GM23338 (cell line): ENCODE data around the gene STON1. TPM values are rescaled to one million over a fixed set of nuclear protein-coding genes. Genes with fewer than 3 reads are reported as not detected.

ENCODE experiments used
- ATAC-seq: fragments of 200-7000 bp; cut with Tn5 transposase; 3 replicates; pipeline ENCODE4 v1.9.1; 2020
- DNase-seq: peaks from one replicate; pipeline ENCODE4 v3.0.0-alpha.2; 2015; ENCODE audit warnings: low spot score
- H2AFZ ChIP-seq: fragments of 200-600 bp; sonication (generic); 2 replicates; pipeline ENCODE4 v1.8.0; 2016; ENCODE audit warnings: antibody characterized with exemption, mild to moderate bottlenecking, moderate library complexity
- H3F3A ChIP-seq: fragments of 200-600 bp; sonication (generic); replicated peaks from 2 replicates; pipeline ENCODE4 v1.8.0; 2017; ENCODE audit warnings: antibody characterized with exemption, mixed run types, low read depth
- H3K27ac ChIP-seq: fragments of 200-600 bp; sonication (generic); 2 replicates; pipeline ENCODE4 v1.6.1; 2016; ENCODE audit warnings: low read depth
- H3K27me3 ChIP-seq: fragments of 200-600 bp; sonication (generic); 2 replicates; pipeline ENCODE4 v1.8.0; 2016; ENCODE audit warnings: mild to moderate bottlenecking, mixed run types, moderate library complexity; ENCODE audit not compliant: insufficient read depth
- H3K36me3 ChIP-seq: fragments of 200-600 bp; sonication (generic); 2 replicates; pipeline ENCODE4 v1.8.0; 2016; ENCODE audit warnings: mild to moderate bottlenecking; ENCODE audit not compliant: insufficient read depth
- H3K4me1 ChIP-seq: fragments of 200-600 bp; sonication (generic); 2 replicates; pipeline ENCODE4 v1.8.0; 2016; ENCODE audit warnings: mild to moderate bottlenecking, moderate library complexity; ENCODE audit not compliant: insufficient read depth
- H3K4me2 ChIP-seq: fragments of 200-600 bp; sonication (generic); 2 replicates; pipeline ENCODE4 v1.7.1; 2017; ENCODE audit warnings: mixed run types
- H3K4me3 ChIP-seq: fragments of 200-600 bp; sonication (generic); 2 replicates; pipeline ENCODE4 v1.6.1; 2016; ENCODE audit warnings: mixed run types
- H3K79me2 ChIP-seq: fragments of 200-600 bp; sonication (generic); replicated peaks from 2 replicates; pipeline ENCODE4 v1.8.0; 2017; ENCODE audit warnings: mild to moderate bottlenecking; ENCODE audit not compliant: insufficient read depth
- H3K9me2 ChIP-seq: fragments of 200-600 bp; sonication (generic); 2 replicates; pipeline ENCODE4 v1.8.0; 2017; ENCODE audit not compliant: insufficient read depth
- H4K20me1 ChIP-seq: fragments of 200-600 bp; sonication (generic); replicated peaks from 2 replicates; pipeline ENCODE4 v1.8.0; 2017; ENCODE audit warnings: mild to moderate bottlenecking; ENCODE audit not compliant: insufficient read depth
- H3K27ac Mint-ChIP-seq: 2 replicates; pipeline ENCODE4 v1.8.0; 2020; ENCODE audit warnings: inconsistent platforms, mild to moderate bottlenecking, moderate library complexity, mixed read lengths
- H3K27me3 Mint-ChIP-seq: 3 replicates; pipeline ENCODE4 v1.8.0; 2022; ENCODE audit warnings: low read depth, mild to moderate bottlenecking, moderate library complexity, mixed read lengths, inconsistent platforms; ENCODE audit not compliant: insufficient read depth, poor library complexity
- H3K36me3 Mint-ChIP-seq: 3 replicates; pipeline ENCODE4 v1.8.0; 2021; ENCODE audit warnings: low read depth, mild to moderate bottlenecking, inconsistent platforms, moderate library complexity, mixed read lengths
- H3K4me1 Mint-ChIP-seq: 3 replicates; pipeline ENCODE4 v1.8.0; 2020; ENCODE audit warnings: mild to moderate bottlenecking, inconsistent platforms, mixed read lengths
- H3K4me3 Mint-ChIP-seq: 3 replicates; pipeline ENCODE4 v1.8.0; 2021; ENCODE audit warnings: moderate library complexity, mild to moderate bottlenecking, inconsistent platforms, mixed read lengths
- H3K9me3 Mint-ChIP-seq: 3 replicates; pipeline ENCODE4 v1.8.0; 2020; ENCODE audit warnings: moderate library complexity, mild to moderate bottlenecking, inconsistent platforms, mixed read lengths
- CREB1 ChIP-seq: fragments of 250-450 bp; sonication (Bioruptor Pico); IDR thresholded peaks from 2 replicates; pipeline ENCODE4 v1.5.0; 2020; ENCODE audit warnings: low read depth, mild to moderate bottlenecking, moderate library complexity
- EZH2phosphoT487 ChIP-seq: fragments of 200-600 bp; sonication (generic); IDR thresholded peaks from one replicate; pipeline ENCODE4 v1.8.1; 2018; ENCODE audit warnings: antibody characterized with exemption; ENCODE audit not compliant: unreplicated experiment
- JUNB ChIP-seq: IDR thresholded peaks from one replicate; pipeline ENCODE4 v1.6.1; 2016; ENCODE audit warnings: antibody characterized with exemption; ENCODE audit not compliant: unreplicated experiment
- POLR2AphosphoS5 ChIP-seq: IDR thresholded peaks from 2 replicates; pipeline ENCODE4 v1.6.1; 2016; ENCODE audit warnings: antibody characterized with exemption, low read depth
- STAT1 ChIP-seq: IDR thresholded peaks from one replicate; pipeline ENCODE4 v1.6.1; 2016; ENCODE audit warnings: antibody characterized with exemption; ENCODE audit not compliant: unreplicated experiment
- ZNF114 ChIP-seq: fragments of 250-450 bp; sonication (Bioruptor Pico); IDR thresholded peaks from 2 replicates; pipeline ENCODE4 v1.5.0; 2020; ENCODE audit warnings: mild to moderate bottlenecking, moderate library complexity
- ZNF331 ChIP-seq: fragments of 250-450 bp; sonication (Bioruptor Pico); IDR thresholded peaks from 2 replicates; pipeline ENCODE4 v1.5.0; 2020; ENCODE audit warnings: low read depth, mild to moderate bottlenecking, moderate library complexity
- polyA plus RNA-seq: library from polyadenylated mRNA; unstranded; fragments of >200 nt; fragmentation: Nextera tagmentation; extraction: Ambion mirVana; gene quantifications from 2 replicates; pipeline ENCODE4 v1.2.1, GENCODE V29; 2016
- total RNA-seq: library from RNA; depleted of rRNA; stranded (reverse); fragments of >200 nt; shearing (Covaris generic); gene quantifications from 2 replicates; pipeline ENCODE4 v1.2.3, GENCODE V29; 2014
- TF ChIP-seq, protein P1 (sequence below): fragments of 250-450 bp; sonication (Bioruptor Pico); IDR thresholded peaks from 2 replicates; pipeline ENCODE4 v1.5.0; 2020; ENCODE audit warnings: mild to moderate bottlenecking, moderate library complexity
- TF ChIP-seq, protein P2 (sequence below): IDR thresholded peaks from 2 replicates; pipeline ENCODE4 v1.6.1; 2016; ENCODE audit warnings: antibody characterized with exemption

Gene STON1
- total and polyA plus RNA-seq, 2 experiments from 2014 or later, result 5.4 to 14.4 TPM

DNA sequence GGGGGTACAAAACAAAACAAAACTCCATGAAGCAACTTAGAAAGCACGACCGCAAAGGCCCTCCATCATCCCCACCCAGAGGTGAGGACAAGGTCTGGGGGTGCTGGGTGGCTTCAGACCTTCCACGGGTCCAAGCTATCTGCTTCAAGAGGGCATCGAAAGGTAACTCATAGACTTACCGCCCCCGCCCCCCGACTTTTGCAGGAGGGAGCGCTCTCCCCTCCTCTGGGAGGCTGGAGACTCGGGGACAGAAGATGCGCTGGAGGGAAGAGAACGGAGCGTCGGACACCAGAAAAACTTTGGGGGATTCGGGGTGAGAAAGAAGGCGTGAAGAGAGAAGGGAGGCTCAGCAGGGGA, 300 bp upstream of the STON1 start (continued):
- TF ChIP-seq, protein P1, sequence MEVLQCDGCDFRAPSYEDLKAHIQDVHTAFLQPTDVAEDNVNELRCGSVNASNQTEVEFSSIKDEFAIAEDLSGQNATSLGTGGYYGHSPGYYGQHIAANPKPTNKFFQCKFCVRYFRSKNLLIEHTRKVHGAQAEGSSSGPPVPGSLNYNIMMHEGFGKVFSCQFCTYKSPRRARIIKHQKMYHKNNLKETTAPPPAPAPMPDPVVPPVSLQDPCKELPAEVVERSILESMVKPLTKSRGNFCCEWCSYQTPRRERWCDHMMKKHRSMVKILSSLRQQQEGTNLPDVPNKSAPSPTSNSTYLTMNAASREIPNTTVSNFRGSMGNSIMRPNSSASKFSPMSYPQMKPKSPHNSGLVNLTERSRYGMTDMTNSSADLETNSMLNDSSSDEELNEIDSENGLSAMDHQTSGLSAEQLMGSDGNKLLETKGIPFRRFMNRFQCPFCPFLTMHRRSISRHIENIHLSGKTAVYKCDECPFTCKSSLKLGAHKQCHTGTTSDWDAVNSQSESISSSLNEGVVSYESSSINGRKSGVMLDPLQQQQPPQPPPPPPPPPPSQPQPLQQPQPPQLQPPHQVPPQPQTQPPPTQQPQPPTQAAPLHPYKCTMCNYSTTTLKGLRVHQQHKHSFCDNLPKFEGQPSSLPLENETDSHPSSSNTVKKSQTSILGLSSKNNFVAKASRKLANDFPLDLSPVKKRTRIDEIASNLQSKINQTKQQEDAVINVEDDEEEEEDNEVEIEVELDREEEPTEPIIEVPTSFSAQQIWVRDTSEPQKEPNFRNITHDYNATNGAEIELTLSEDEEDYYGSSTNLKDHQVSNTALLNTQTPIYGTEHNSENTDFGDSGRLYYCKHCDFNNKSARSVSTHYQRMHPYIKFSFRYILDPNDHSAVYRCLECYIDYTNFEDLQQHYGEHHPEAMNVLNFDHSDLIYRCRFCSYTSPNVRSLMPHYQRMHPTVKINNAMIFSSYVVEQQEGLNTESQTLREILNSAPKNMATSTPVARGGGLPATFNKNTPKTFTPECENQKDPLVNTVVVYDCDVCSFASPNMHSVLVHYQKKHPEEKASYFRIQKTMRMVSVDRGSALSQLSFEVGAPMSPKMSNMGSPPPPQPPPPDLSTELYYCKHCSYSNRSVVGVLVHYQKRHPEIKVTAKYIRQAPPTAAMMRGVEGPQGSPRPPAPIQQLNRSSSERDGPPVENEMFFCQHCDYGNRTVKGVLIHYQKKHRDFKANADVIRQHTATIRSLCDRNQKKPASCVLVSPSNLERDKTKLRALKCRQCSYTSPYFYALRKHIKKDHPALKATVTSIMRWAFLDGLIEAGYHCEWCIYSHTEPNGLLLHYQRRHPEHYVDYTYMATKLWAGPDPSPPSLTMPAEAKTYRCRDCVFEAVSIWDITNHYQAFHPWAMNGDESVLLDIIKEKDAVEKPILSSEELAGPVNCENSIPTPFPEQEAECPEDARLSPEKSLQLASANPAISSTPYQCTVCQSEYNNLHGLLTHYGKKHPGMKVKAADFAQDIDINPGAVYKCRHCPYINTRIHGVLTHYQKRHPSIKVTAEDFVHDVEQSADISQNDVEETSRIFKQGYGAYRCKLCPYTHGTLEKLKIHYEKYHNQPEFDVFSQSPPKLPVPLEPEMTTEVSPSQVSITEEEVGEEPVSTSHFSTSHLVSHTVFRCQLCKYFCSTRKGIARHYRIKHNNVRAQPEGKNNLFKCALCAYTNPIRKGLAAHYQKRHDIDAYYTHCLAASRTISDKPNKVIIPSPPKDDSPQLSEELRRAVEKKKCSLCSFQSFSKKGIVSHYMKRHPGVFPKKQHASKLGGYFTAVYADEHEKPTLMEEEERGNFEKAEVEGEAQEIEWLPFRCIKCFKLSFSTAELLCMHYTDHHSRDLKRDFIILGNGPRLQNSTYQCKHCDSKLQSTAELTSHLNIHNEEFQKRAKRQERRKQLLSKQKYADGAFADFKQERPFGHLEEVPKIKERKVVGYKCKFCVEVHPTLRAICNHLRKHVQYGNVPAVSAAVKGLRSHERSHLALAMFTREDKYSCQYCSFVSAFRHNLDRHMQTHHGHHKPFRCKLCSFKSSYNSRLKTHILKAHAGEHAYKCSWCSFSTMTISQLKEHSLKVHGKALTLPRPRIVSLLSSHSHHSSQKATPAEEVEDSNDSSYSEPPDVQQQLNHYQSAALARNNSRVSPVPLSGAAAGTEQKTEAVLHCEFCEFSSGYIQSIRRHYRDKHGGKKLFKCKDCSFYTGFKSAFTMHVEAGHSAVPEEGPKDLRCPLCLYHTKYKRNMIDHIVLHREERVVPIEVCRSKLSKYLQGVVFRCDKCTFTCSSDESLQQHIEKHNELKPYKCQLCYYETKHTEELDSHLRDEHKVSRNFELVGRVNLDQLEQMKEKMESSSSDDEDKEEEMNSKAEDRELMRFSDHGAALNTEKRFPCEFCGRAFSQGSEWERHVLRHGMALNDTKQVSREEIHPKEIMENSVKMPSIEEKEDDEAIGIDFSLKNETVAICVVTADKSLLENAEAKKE (CRISPR knock-in tag), result no peak

DNA sequence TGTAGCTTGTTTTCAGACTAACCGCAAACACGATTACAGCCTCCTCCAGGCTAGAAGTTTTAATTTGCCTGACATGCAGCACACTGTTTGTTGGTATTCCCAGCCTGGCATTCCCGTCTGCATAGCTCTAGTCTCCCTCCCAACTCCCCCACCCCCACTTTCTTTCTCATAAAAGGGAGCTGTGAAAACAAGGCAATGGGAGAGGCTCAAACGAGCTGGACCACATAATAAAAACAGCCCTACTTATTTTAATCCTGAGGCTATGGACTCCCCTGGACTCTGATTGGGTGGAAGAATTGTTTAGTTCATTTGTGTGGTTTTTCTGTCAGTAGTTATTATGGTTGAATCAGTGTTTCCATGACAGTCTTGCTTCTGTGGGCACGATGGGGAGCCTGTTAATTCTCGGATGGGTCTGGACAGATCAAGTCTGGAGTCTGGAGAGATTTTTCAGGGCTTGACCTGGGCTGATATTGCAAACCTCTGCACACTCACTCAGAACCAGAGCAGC, 1.2 kb downstream of the STON1 start:
- Histone ChIP-seq H2AFZ (no peak overlapping the region), H3F3A (0 out of 2 replicates have a peak, but pooled peaks cover 1% of the 10 kb centered on the region), H4K20me1 (0 out of 2 replicates have a peak, but pooled peaks cover 4% of the 10 kb centered on the region), H3K79me2 (peaks cover 8% of the 10 kb centered on the region; the same call in 1 of the 2 replicates), H3K27ac (peak overlapping the region; percentile 46), H3K9me2 (no peaks in the 10 kb centered on the region), H3K4me1 (peaks cover 26% of the 10 kb centered on the region), H3K36me3 (no peaks in the 10 kb centered on the region), H3K4me2 (peak overlapping the region; percentile 90), H3K27me3 (no peaks in the 10 kb centered on the region), H3K4me3 (peak overlapping the region; percentile 91)
- Mint-ChIP-seq H3K9me3 (no peaks in the 10 kb centered on the region), H3K27me3 (peaks cover 3% of the 10 kb centered on the region), H3K4me1 (peaks cover 35% of the 10 kb centered on the region), H3K36me3 (no peaks in the 10 kb centered on the region), H3K27ac (no peak overlapping the region), H3K4me3 (peak overlapping the region; percentile 85)
- peak; percentile 73 for DNase-seq
- peak; percentile 47 for ATAC-seq
- TF ChIP-seq JUNB (no peak), STAT1 (no peak), POLR2AphosphoS5 (no peak), ZNF114 (CRISPR knock-in tag) (no peak), ZNF331 (CRISPR knock-in tag) (no peak), EZH2phosphoT487 (no peak), CREB1 (no peak)
- TF ChIP-seq, protein P2, sequence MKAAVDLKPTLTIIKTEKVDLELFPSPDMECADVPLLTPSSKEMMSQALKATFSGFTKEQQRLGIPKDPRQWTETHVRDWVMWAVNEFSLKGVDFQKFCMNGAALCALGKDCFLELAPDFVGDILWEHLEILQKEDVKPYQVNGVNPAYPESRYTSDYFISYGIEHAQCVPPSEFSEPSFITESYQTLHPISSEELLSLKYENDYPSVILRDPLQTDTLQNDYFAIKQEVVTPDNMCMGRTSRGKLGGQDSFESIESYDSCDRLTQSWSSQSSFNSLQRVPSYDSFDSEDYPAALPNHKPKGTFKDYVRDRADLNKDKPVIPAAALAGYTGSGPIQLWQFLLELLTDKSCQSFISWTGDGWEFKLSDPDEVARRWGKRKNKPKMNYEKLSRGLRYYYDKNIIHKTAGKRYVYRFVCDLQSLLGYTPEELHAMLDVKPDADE, result no peak
- TF ChIP-seq, protein P1 (CRISPR knock-in tag), result no peak
